SK-N-SH (cell line): ENCODE results near the gene RRP9. TPM values are rescaled to one million over a fixed set of nuclear protein-coding genes. Genes with fewer than 3 reads are reported as not detected.

Experiments used
- CTCF ChIA-PET: fragments of 300-600, 350-600 bp; formaldehyde crosslinking; extraction: SDS; loops from one replicate; lab custom pipeline; 2021; lab: Yijun Ruan, JAX
- POLR2A ChIA-PET: fragments of 350-600 bp; sonication (Branson Sonifier 250); formaldehyde crosslinking; extraction: SDS; loops from one replicate; lab custom pipeline; 2020; ENCODE audit warnings: antibody characterized with exemption, inconsistent platforms; lab: Yijun Ruan, JAX
- DNase-seq: peaks from one replicate; pipeline ENCODE4 v3.0.0; 2012
- H2AFZ ChIP-seq: fragments of 200-600 bp; sonication (generic); 2 replicates; pipeline ENCODE4 v1.8.1; 2016; ENCODE audit warnings: antibody characterized with exemption, mild to moderate bottlenecking, low read depth
- H3F3A ChIP-seq: fragments of 200-600 bp; sonication (generic); replicated peaks from 2 replicates; pipeline ENCODE3; 2016; ENCODE audit warnings: antibody characterized with exemption, mild to moderate bottlenecking; ENCODE audit not compliant: insufficient read depth
- H3K27ac ChIP-seq, 2 experiments: fragments of 200-500 bp in 1 of 2; fragments of 200-600 bp in 1 of 2; sonication (Bioruptor generic) in 1 of 2; sonication (generic), shearing (Covaris generic) in 1 of 2; 2 replicates each; pipeline versions ENCODE4 v1.5.1 to v1.6.1; 2014 to 2016; ENCODE audit warnings: low read depth in 2 of 2, inconsistent platforms in 1 of 2, low read length in 1 of 2, mild to moderate bottlenecking in 1 of 2, mixed read lengths in 1 of 2
- H3K27me3 ChIP-seq: fragments of 200-600 bp; sonication (generic), shearing (Covaris generic); 2 replicates; pipeline ENCODE4 v1.6.1; 2016; ENCODE audit warnings: mixed run types; ENCODE audit not compliant: insufficient read depth
- H3K36me3 ChIP-seq, 2 experiments: fragments of 200-500 bp in 1 of 2; fragments of 200-600 bp in 1 of 2; sonication (Bioruptor generic) in 1 of 2; sonication (generic) in 1 of 2; replicated peaks in 1 of 2; 2 replicates each; pipeline versions ENCODE3 to v1.5.1; 2014 to 2016; ENCODE audit warnings: low read length in 1 of 2, mild to moderate bottlenecking in 1 of 2; ENCODE audit not compliant: insufficient read depth in 2 of 2, control insufficient read depth in 1 of 2
- H3K4me1 ChIP-seq, 2 experiments: fragments of 200-500 bp in 1 of 2; fragments of 200-600 bp in 1 of 2; sonication (Bioruptor generic) in 1 of 2; sonication (generic), shearing (Covaris generic) in 1 of 2; 2 replicates each; pipeline versions ENCODE4 v1.5.1 to v1.6.1; 2014 to 2016; ENCODE audit warnings: low read depth in 1 of 2, low read length in 1 of 2, mixed run types in 1 of 2; ENCODE audit not compliant: insufficient read depth in 2 of 2, control insufficient read depth in 1 of 2
- H3K4me2 ChIP-seq: fragments of 200-600 bp; sonication (generic), shearing (Covaris generic); 2 replicates; pipeline ENCODE4 v1.6.1; 2017; ENCODE audit warnings: mixed run types
- H3K4me3 ChIP-seq, 2 experiments: fragments of 200-500 bp in 1 of 2; fragments of 200-600 bp in 1 of 2; sonication (Bioruptor generic) in 1 of 2; sonication (generic), shearing (Covaris generic) in 1 of 2; 2 replicates each; pipeline versions ENCODE4 v1.5.1 to v1.8.1; 2014 to 2016; ENCODE audit warnings: low read depth in 2 of 2, inconsistent platforms in 1 of 2, low read length in 1 of 2, mild to moderate bottlenecking in 1 of 2, mixed read lengths in 1 of 2, moderate library complexity in 1 of 2
- H3K79me2 ChIP-seq: fragments of 200-600 bp; sonication (generic); 2 replicates; pipeline ENCODE4 v1.8.1; 2017; ENCODE audit warnings: mild to moderate bottlenecking; ENCODE audit not compliant: insufficient read depth
- H3K9ac ChIP-seq: fragments of 200-600 bp; sonication (generic); 2 replicates; pipeline ENCODE4 v1.6.1; 2017; ENCODE audit warnings: mixed run types
- H3K9me2 ChIP-seq: fragments of 200-600 bp; sonication (generic); 2 replicates; pipeline ENCODE4 v1.6.1; 2017; ENCODE audit warnings: mixed run types
- H3K9me3 ChIP-seq: fragments of 200-600 bp; sonication (generic); 2 replicates; pipeline ENCODE4 v1.6.1; 2017; ENCODE audit warnings: mixed run types, mild to moderate bottlenecking, moderate library complexity
- H4K20me1 ChIP-seq: fragments of 200-600 bp; sonication (generic); 2 replicates; pipeline ENCODE4 v1.6.1; 2017; ENCODE audit warnings: mild to moderate bottlenecking, mixed run types; ENCODE audit not compliant: insufficient read depth
- EZH2phosphoT487 ChIP-seq: fragments of 200-600 bp; sonication (generic); IDR thresholded peaks from 2 replicates; pipeline ENCODE4 v1.6.1; 2017; ENCODE audit warnings: low read depth, mixed run types, mild to moderate bottlenecking, antibody characterized with exemption, moderate library complexity, borderline replicate concordance
- FOSL2 ChIP-seq: IDR thresholded peaks from 2 replicates; pipeline ENCODE4 v1.4.0; 2012; ENCODE audit warnings: low read depth, mild to moderate bottlenecking, moderate library complexity, borderline replicate concordance
- FOXJ3 ChIP-seq: sonication (generic); formaldehyde crosslinking; IDR thresholded peaks from 2 replicates; pipeline ENCODE4 v1.5.1; 2020; ENCODE audit warnings: mild to moderate bottlenecking, missing genetic modification reagents
- FOXM1 ChIP-seq: IDR thresholded peaks from 2 replicates; pipeline ENCODE4 v1.4.0; 2012; ENCODE audit warnings: low read depth, mild to moderate bottlenecking
- GABPA ChIP-seq: IDR thresholded peaks from 2 replicates; pipeline ENCODE4 v1.4.0; 2012; ENCODE audit warnings: low read depth, mild to moderate bottlenecking
- GATA2 ChIP-seq: sonication (generic); formaldehyde crosslinking; IDR thresholded peaks from 2 replicates; pipeline ENCODE4 v1.5.0; 2020; ENCODE audit warnings: mild to moderate bottlenecking, missing genetic modification reagents
- JUND ChIP-seq: IDR thresholded peaks from 2 replicates; pipeline ENCODE4 v1.4.0; 2012
- MXI1 ChIP-seq: IDR thresholded peaks from 2 replicates; pipeline ENCODE4 v1.6.1; 2012; ENCODE audit warnings: mild to moderate bottlenecking, low read depth, low read length, improper control_type of control experiment
- NRF1 ChIP-seq: IDR thresholded peaks from 2 replicates; pipeline ENCODE4 v1.6.1; 2012; ENCODE audit warnings: low read depth, mild to moderate bottlenecking, low read length
- POLR2AphosphoS5 ChIP-seq: IDR thresholded peaks from 2 replicates; pipeline ENCODE4 v1.6.1; 2012; ENCODE audit warnings: low read depth, low read length
- RAD21 ChIP-seq: IDR thresholded peaks from 2 replicates; pipeline ENCODE4 v1.6.1; 2012; ENCODE audit warnings: mild to moderate bottlenecking, low read length
- RXRA ChIP-seq: IDR thresholded peaks from 2 replicates; pipeline ENCODE4 v1.4.0; 2012; ENCODE audit warnings: low read depth, mild to moderate bottlenecking, borderline replicate concordance
- SIN3A ChIP-seq: IDR thresholded peaks from 2 replicates; pipeline ENCODE4 v1.6.1; 2012; ENCODE audit warnings: low read depth, mild to moderate bottlenecking, low read length, moderate library complexity, borderline replicate concordance
- SMC3 ChIP-seq: IDR thresholded peaks from 2 replicates; pipeline ENCODE4 v1.6.1; 2012; ENCODE audit warnings: low read depth, low read length, improper control_type of control experiment
- TAF1 ChIP-seq: IDR thresholded peaks from 2 replicates; pipeline ENCODE4 v1.6.1; 2012; ENCODE audit warnings: low read depth, mild to moderate bottlenecking, low read length, moderate library complexity, borderline replicate concordance
- TCF12 ChIP-seq: IDR thresholded peaks from 2 replicates; pipeline ENCODE4 v1.4.0; 2012
- TEAD4 ChIP-seq: IDR thresholded peaks from 2 replicates; pipeline ENCODE4 v1.4.0; 2012; ENCODE audit warnings: mild to moderate bottlenecking, borderline replicate concordance; ENCODE audit not compliant: insufficient read depth
- YY1 ChIP-seq: IDR thresholded peaks from 2 replicates; pipeline ENCODE4 v1.4.0; 2012; ENCODE audit warnings: low read depth, mild to moderate bottlenecking
- WGBS: methylation state at CpG from one replicate; pipeline ENCODE4 v1.1.6; 2017; ENCODE audit warnings: low lambda C conversion rate; 5-methylcytosine and 5-hydroxymethylcytosine counted together
- polyA plus RNA-seq, 3 experiments: library from polyadenylated mRNA; depleted of rRNA; stranded (reverse); fragments of >200 nt; gene quantifications; 2 replicates each; pipeline ENCODE4 v1.2.3, GENCODE V29; 2012
- TF ChIP-seq, protein P1 (sequence below): IDR thresholded peaks from 2 replicates; pipeline ENCODE4 v1.4.0; 2012; ENCODE audit warnings: low read depth, borderline replicate concordance
- TF ChIP-seq, protein P2 (sequence below): fragments of 150-350 bp; IDR thresholded peaks from 2 replicates; pipeline ENCODE4 v1.6.1; 2016; ENCODE audit warnings: mild to moderate bottlenecking, low read depth, low read length
- TF ChIP-seq, protein P3 (sequence below): IDR thresholded peaks from 2 replicates; pipeline ENCODE4 v1.4.0; 2012; ENCODE audit warnings: low read depth

RRP9 gene
- polyA plus RNA-seq, 1 of the 3 experiments (the other 2 are of a cell fraction): 49.6 TPM

DNA sequence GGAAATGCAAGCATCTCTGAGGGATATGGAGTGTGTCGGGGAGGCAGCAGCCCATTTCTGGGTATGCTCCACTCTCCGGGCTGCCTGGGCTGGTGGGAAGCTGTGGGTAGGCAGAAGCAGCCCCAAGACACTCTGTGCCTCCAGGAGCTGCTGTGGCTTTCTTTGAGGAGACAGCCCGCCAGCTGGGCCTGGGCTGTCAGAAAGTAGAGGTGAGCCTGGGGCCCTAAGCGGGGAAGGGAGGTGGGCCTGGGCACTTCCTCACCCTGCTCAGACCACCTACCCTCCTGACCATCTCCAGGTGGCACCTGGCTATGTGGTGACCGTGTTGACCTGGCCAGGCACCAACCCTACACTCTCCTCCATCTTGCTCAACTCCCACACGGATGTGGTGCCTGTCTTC lies 43.4 kb upstream of the RRP9 start (continued):
- TF ChIP-seq, protein P1, sequence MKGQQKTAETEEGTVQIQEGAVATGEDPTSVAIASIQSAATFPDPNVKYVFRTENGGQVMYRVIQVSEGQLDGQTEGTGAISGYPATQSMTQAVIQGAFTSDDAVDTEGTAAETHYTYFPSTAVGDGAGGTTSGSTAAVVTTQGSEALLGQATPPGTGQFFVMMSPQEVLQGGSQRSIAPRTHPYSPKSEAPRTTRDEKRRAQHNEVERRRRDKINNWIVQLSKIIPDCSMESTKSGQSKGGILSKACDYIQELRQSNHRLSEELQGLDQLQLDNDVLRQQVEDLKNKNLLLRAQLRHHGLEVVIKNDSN: no peak
- no peak for TF ChIP-seq SMC3
- TF ChIP-seq GATA2 (CRISPR knock-in tag): no peak
- TF ChIP-seq SIN3A: no peak
- no peak for TF ChIP-seq NRF1
- TF ChIP-seq, all 33 proteins: peak for 0

- Histone ChIP-seq H3F3A (peaks cover 20% of the 10 kb centered on the region), H3K36me3 (peaks cover 0 to 5% of the 10 kb centered on the region in 2 experiments), H3K79me2 (peaks cover 40% of the 10 kb centered on the region), H3K4me1 (peaks cover 5 to 21% of the 10 kb centered on the region in 2 experiments; a peak in 3 of 4 replicates), H3K4me2 (peak overlapping the region; percentile 97), H3K9me3 (no peaks in the 10 kb centered on the region), H4K20me1 (no peaks in the 10 kb centered on the region), H3K9ac (no peak overlapping the region), H2AFZ (no peak overlapping the region), H3K27me3 (no peaks in the 10 kb centered on the region), H3K27ac (peak overlapping the region in 1 of 2 experiments; percentile 2; a peak in 2 of 4 replicates), H3K4me3 (peak overlapping the region in 1 of 2 experiments; percentile 90; a peak in 2 of 4 replicates), H3K9me2 (no peaks in the 10 kb centered on the region)
- no peak for DNase-seq
- ChIA-PET CTCF (interaction anchor here (0.6 to 4.8 kb wide), 9 partner anchors 10 to 160 kb away, joined by 3 to 45 read pairs (median 5); partner anchors contain the start of genes ABHD14A, ABHD14B, PARP3 and PCBP4), POLR2A (interaction anchor here (0.7 to 4.3 kb wide), 7 partner anchors 9 to 171 kb away, joined by 3 to 42 read pairs (median 4); partner anchors contain the start of genes ABHD14B, PARP3, POC1A and RPL29)
- no peak for TF ChIP-seq POLR2AphosphoS5
- TF ChIP-seq, protein P2, sequence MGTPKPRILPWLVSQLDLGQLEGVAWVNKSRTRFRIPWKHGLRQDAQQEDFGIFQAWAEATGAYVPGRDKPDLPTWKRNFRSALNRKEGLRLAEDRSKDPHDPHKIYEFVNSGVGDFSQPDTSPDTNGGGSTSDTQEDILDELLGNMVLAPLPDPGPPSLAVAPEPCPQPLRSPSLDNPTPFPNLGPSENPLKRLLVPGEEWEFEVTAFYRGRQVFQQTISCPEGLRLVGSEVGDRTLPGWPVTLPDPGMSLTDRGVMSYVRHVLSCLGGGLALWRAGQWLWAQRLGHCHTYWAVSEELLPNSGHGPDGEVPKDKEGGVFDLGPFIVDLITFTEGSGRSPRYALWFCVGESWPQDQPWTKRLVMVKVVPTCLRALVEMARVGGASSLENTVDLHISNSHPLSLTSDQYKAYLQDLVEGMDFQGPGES: no peak
- TF ChIP-seq, protein P1: no peak
These were observed 42.6 kb upstream of the RRP9 start for GRCh38 chr3:51984269-51984647.

DNA sequence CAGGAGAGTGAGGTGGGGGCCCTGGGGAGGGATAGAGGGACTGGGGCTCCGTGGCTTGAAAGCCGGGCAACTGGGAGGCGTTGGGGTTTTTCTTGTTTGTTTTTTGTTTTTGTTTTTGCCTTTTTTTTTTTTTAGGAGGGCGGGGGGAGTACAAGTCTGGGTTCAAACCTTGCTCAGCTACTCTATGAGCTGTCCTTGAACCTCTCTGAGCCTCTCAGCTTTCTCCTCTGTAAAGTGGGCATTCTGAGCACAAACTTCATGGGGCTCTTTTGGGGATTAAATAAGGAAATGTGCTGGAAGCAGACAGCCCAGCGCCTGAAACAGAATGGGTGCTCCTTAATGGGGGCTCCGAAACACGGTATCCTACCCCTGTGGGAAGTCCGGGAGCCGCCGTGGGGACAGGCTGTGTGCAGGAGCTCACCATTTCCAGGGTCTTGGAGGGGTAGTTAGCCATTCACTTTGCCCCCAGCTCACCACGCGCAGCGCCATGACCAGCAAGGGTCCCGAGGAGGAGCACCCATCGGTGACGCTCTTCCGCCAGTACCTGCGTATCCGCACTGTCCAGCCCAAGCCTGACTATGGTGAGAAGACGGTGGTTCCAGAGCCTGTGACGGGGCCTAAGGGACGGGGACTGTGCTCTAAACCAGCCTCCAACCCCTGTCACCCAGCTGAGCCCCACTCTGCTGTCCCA lies 42.0 kb upstream of the RRP9 start:
- Histone ChIP-seq H3K9me2 (no peaks in the 10 kb centered on the region), H3K4me3 (peak overlapping the region; percentile 68 to 90), H3F3A (peaks cover 16% of the 10 kb centered on the region), H3K36me3 (peaks cover 0 to 5% of the 10 kb centered on the region in 2 experiments), H3K27ac (peak overlapping the region; percentile 89 to 93), H3K9ac (peak overlapping the region; percentile 89), H3K9me3 (no peaks in the 10 kb centered on the region), H2AFZ (peak overlapping the region; percentile 94; the same call in 1 of the 2 replicates), H3K79me2 (peaks cover 40% of the 10 kb centered on the region), H3K27me3 (no peaks in the 10 kb centered on the region), H3K4me2 (peak overlapping the region; percentile 97), H4K20me1 (no peaks in the 10 kb centered on the region), H3K4me1 (peaks cover 5 to 19% of the 10 kb centered on the region in 2 experiments; a peak in 3 of 4 replicates)
- 71% methylated on average over 20 of the region's 22 CpGs for WGBS
- TF ChIP-seq JUND: no peak
- TF ChIP-seq RAD21: no peak
- TF ChIP-seq, protein P3, sequence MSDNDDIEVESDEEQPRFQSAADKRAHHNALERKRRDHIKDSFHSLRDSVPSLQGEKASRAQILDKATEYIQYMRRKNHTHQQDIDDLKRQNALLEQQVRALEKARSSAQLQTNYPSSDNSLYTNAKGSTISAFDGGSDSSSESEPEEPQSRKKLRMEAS: no peak
- TF ChIP-seq FOSL2: no peak
- TF ChIP-seq NRF1: no peak
- no peak for TF ChIP-seq EZH2phosphoT487
- no peak for TF ChIP-seq FOXJ3 (CRISPR knock-in tag)
- no peak for TF ChIP-seq TAF1
- no peak for TF ChIP-seq POLR2AphosphoS5
- TF ChIP-seq RXRA: no peak
- no peak for TF ChIP-seq MXI1
- no peak for TF ChIP-seq GABPA
- TF ChIP-seq, protein P1: no peak
- no peak for TF ChIP-seq GATA2 (CRISPR knock-in tag)
- no peak for TF ChIP-seq YY1
- TF ChIP-seq TCF12: no peak
- no peak for TF ChIP-seq SIN3A
- TF ChIP-seq FOXM1: no peak
- TF ChIP-seq TEAD4: no peak
- DNase-seq: no peak
- CTCF ChIA-PET: interaction anchor here (0.9 to 4.8 kb wide), 16 partner anchors 9 to 265 kb away, joined by 3 to 45 read pairs (median 10); partner anchors contain the start of genes ABHD14A, ABHD14B, GPR62 and PARP3
- POLR2A ChIA-PET: interaction anchor here (0.8 to 4.3 kb wide), 8 partner anchors 9 to 171 kb away, joined by 3 to 42 read pairs (median 4); partner anchors contain the start of genes ABHD14A, ABHD14B, PARP3 and POC1A
